ENCODE results near the gene GATAD2B. TPM values are rescaled to one million over a fixed set of nuclear protein-coding genes. Genes with fewer than 3 reads are reported as not detected.

Gene GATAD2B
- total RNA-seq, 1 donor from 2014 or later = 48.4 TPM

DNA sequence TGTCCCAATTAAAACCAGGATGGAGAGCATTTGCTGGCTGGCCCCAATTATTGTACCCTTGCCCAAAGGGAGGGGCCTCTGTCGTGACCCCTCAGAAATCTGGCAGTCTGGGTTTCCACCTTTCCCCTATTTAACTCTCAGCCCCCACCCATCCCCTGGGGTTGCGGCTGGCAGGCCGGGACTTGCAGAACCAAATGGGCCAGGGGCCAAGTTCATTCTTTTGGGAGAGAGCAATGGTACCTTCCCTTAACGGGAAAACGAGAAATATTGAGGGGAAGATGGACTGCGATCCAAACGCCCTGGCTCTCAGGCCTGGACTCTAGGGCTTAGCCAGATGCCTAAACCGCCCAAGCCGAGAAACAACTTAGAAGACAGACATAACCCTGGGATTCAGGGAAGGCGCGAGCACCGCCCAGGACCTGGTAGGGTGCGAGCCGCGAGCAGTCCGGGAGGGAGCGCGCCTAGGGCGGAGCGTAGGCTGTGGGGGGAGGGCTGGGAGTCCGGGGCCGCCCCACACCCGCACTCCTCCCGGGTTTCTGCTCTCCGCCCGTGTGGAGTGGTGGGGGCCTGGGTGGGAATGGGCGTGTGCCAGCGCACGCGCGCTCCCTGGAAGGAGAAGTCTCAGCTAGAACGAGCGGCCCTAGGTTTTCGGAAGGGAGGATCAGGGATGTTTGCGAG is 147.9 kb downstream of the GATAD2B start, which contains the start of gene SLC27A3:
Gene SLC27A3 (plus strand): TSS at position 628 of the 678 bp plus-strand sequence. CDS start 91 bp downstream, outside the sequence.
- no peak within 1 kb of the TSS for H3K27ac ChIP-seq (ENCODE audit: low read depth, low read length)
- peaks cover 8% of the 10 kb centered on the region for H3K4me1 ChIP-seq (ENCODE audit: insufficient read depth, low read length)
- H3K36me3 ChIP-seq (ENCODE audit: insufficient read depth, low read length) = peaks cover 2% of the 10 kb centered on the region
- Mint-ChIP-seq H3K36me3 (ENCODE audit: low read depth, unreplicated experiment) (peaks cover 16% of the 10 kb centered on the region), H3K9me3 (ENCODE audit: unreplicated experiment) (peaks cover 4% of the 10 kb centered on the region), H3K4me1 (ENCODE audit: low read depth, unreplicated experiment) (peaks cover 7% of the 10 kb centered on the region), H3K27me3 (ENCODE audit: low read depth, unreplicated experiment) (peaks cover 23% of the 10 kb centered on the region), H3K4me3 (ENCODE audit: unreplicated experiment) (peak within 1 kb of the TSS; percentile 80), H3K27ac (ENCODE audit: unreplicated experiment) (no peak within 1 kb of the TSS)
- H3K4me3 ChIP-seq (ENCODE audit: insufficient read depth, low read depth, low read length) = peak within 1 kb of the TSS; percentile 68
- H4K20me1 ChIP-seq (ENCODE audit: insufficient read depth, low read length) = peaks cover 7% of the 10 kb centered on the region
- peak within 1 kb of the TSS; percentile 92 for H3K4me2 ChIP-seq (ENCODE audit: low read length)
- H3K9me3 ChIP-seq (ENCODE audit: insufficient read depth, low read depth, low read length) = no peaks in the 10 kb centered on the region
- TF ChIP-seq, protein P1, sequence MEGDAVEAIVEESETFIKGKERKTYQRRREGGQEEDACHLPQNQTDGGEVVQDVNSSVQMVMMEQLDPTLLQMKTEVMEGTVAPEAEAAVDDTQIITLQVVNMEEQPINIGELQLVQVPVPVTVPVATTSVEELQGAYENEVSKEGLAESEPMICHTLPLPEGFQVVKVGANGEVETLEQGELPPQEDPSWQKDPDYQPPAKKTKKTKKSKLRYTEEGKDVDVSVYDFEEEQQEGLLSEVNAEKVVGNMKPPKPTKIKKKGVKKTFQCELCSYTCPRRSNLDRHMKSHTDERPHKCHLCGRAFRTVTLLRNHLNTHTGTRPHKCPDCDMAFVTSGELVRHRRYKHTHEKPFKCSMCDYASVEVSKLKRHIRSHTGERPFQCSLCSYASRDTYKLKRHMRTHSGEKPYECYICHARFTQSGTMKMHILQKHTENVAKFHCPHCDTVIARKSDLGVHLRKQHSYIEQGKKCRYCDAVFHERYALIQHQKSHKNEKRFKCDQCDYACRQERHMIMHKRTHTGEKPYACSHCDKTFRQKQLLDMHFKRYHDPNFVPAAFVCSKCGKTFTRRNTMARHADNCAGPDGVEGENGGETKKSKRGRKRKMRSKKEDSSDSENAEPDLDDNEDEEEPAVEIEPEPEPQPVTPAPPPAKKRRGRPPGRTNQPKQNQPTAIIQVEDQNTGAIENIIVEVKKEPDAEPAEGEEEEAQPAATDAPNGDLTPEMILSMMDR (IDR thresholded peaks at IDR 0.05; ENCODE audit: insufficient read depth, low read depth, low read length) = no peak
- no peak for TF ChIP-seq EZH2 (IDR thresholded peaks at IDR 0.05; ENCODE audit: insufficient read depth, low read length)
- DNase-seq (ENCODE audit: low read depth) = peak; percentile 40
- peak within 1 kb of the TSS; percentile 64 for H2AFZ ChIP-seq (ENCODE audit: low read depth, low read length)
- FAIRE-seq = no peak
- H3K9ac ChIP-seq (ENCODE audit: low read length) = peak within 1 kb of the TSS; percentile 51
- H3K27me3 ChIP-seq (ENCODE audit: insufficient read depth, low read length) = no peaks in the 10 kb centered on the region
- H3K79me2 ChIP-seq (ENCODE audit: insufficient read depth, low read length) = no peaks in the 10 kb centered on the region

DNA sequence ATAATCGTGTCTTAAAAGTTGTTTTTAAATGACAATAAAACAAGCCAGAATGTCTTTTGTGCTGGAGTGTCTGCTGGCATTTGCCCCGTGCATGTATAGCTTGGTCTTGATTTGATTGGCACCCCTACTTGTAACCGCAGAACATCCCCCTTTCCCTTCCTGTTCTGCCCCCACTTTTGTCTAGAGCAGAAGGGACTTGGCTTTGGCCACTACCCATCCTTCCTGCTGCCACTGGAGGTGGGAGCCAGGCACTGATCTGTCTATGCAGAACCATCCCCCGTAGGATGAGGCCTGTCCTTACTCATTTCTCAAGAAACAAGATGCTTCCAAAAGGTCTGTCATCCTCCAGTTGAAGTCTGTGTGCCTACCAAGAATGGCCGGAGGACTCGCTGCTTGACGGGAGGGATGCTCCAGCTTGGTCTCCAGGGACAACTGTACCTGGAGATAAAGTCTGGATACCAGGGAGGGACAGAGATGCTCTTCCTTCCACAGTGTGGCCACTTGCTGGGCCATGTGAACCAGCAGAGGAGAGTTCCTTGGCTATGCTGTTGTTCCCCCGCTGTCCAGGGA is 148.7 kb downstream of the GATAD2B start:
- no peak overlapping the region for H3K27ac Mint-ChIP-seq (ENCODE audit: unreplicated experiment)
- Histone ChIP-seq H3K9me3 (ENCODE audit: insufficient read depth, low read depth, low read length) (no peaks in the 10 kb centered on the region), H3K27me3 (ENCODE audit: insufficient read depth, low read length) (no peaks in the 10 kb centered on the region), H3K27ac (ENCODE audit: low read depth, low read length) (no peak overlapping the region), H2AFZ (ENCODE audit: low read depth, low read length) (no peak overlapping the region), H3K9ac (ENCODE audit: low read length) (no peak overlapping the region), H3K4me2 (ENCODE audit: low read length) (no peak overlapping the region), H3K4me3 (ENCODE audit: insufficient read depth, low read depth, low read length) (no peak overlapping the region), H3K4me1 (ENCODE audit: insufficient read depth, low read length) (peaks cover 8% of the 10 kb centered on the region), H3K79me2 (ENCODE audit: insufficient read depth, low read length) (no peaks in the 10 kb centered on the region), H3K36me3 (ENCODE audit: insufficient read depth, low read length) (peaks cover 4% of the 10 kb centered on the region), H4K20me1 (ENCODE audit: insufficient read depth, low read length) (peaks cover 7% of the 10 kb centered on the region)
- H3K9me3 Mint-ChIP-seq (ENCODE audit: unreplicated experiment) = no peaks in the 10 kb centered on the region
- TF ChIP-seq, protein P1 (IDR thresholded peaks at IDR 0.05; ENCODE audit: insufficient read depth, low read depth, low read length) = no peak
- FAIRE-seq (no peak), DNase-seq (ENCODE audit: low read depth) (no peak)
- H3K27me3 Mint-ChIP-seq (ENCODE audit: low read depth, unreplicated experiment) = peaks cover 17% of the 10 kb centered on the region
- H3K4me3 Mint-ChIP-seq (ENCODE audit: unreplicated experiment) = no peak overlapping the region
- H3K4me1 Mint-ChIP-seq (ENCODE audit: low read depth, unreplicated experiment) = peaks cover 7% of the 10 kb centered on the region
- H3K36me3 Mint-ChIP-seq (ENCODE audit: low read depth, unreplicated experiment) = peaks cover 15% of the 10 kb centered on the region

Measured in astrocyte (in vitro differentiated cells and primary cell).